DND-41 (cell line): ENCODE measurements around the gene RTRAF.
A peak's percentile ranks its signal among the peaks of the same experiment; 100 is the strongest.

Experiments used
- ATAC-seq: fragments of 200-7000 bp; cut with Tn5 transposase; 3 replicates; pipeline ENCODE4 v1.9.1; 2021; ENCODE audit warnings: low read depth; ENCODE audit not compliant: insufficient read depth
- DNase-seq: peaks from one replicate; pipeline ENCODE4 v3.0.0-alpha.2; 2020
- H2AFZ ChIP-seq: 2 replicates; pipeline ENCODE4 v1.6.0; 2012; ENCODE audit warnings: low read depth, low read length
- H3K27ac ChIP-seq: 2 replicates; pipeline ENCODE4 v1.5.1; 2012; ENCODE audit warnings: low read length, inconsistent platforms
- H3K27me3 ChIP-seq: fragments of 200-600 bp; sonication (generic); 2 replicates; pipeline ENCODE4 v1.6.0; 2012; ENCODE audit warnings: low read length, mild to moderate bottlenecking, inconsistent platforms; ENCODE audit not compliant: insufficient read depth, poor library complexity
- H3K36me3 ChIP-seq: 2 replicates; pipeline ENCODE4 v1.5.1; 2012; ENCODE audit warnings: low read length, inconsistent platforms; ENCODE audit not compliant: insufficient read depth
- H3K4me1 ChIP-seq: 2 replicates; pipeline ENCODE4 v1.5.1; 2012; ENCODE audit warnings: mild to moderate bottlenecking, low read length; ENCODE audit not compliant: insufficient read depth
- H3K4me2 ChIP-seq: 2 replicates; pipeline ENCODE4 v1.6.0; 2012; ENCODE audit warnings: mild to moderate bottlenecking, moderate library complexity, low read length, inconsistent platforms; ENCODE audit not compliant: insufficient read depth
- H3K4me3 ChIP-seq, 2 experiments: fragments of 200-600 bp in 1 of 2; shearing (Covaris generic) in 1 of 2; 2 replicates each; pipeline ENCODE4 v1.5.1; 2012 to 2016; ENCODE audit warnings: inconsistent platforms in 2 of 2, low read length in 2 of 2, mild to moderate bottlenecking in 2 of 2, low read depth in 1 of 2, moderate library complexity in 1 of 2
- H3K79me2 ChIP-seq: 2 replicates; pipeline ENCODE4 v1.6.0; 2012; ENCODE audit warnings: low read length, inconsistent platforms; ENCODE audit not compliant: insufficient read depth
- H3K9ac ChIP-seq: 2 replicates; pipeline ENCODE4 v1.6.0; 2012; ENCODE audit warnings: low read depth, mild to moderate bottlenecking, inconsistent platforms, low read length, moderate library complexity
- H3K9me3 ChIP-seq: 2 replicates; pipeline ENCODE4 v1.5.1; 2012; ENCODE audit warnings: low read length, moderate library complexity, mild to moderate bottlenecking, inconsistent platforms; ENCODE audit not compliant: insufficient read depth, severe bottlenecking
- H4K20me1 ChIP-seq: 2 replicates; pipeline ENCODE4 v1.6.0; 2012; ENCODE audit warnings: low read length; ENCODE audit not compliant: insufficient read depth
- CTCF ChIP-seq: IDR thresholded peaks from 2 replicates; pipeline ENCODE4 v1.5.1; 2012; ENCODE audit warnings: borderline replicate concordance, low read length, moderate library complexity, mild to moderate bottlenecking; ENCODE audit not compliant: poor library complexity, severe bottlenecking; ENCODE audit errors: extremely low read depth
- EZH2 ChIP-seq: IDR thresholded peaks from 3 replicates; pipeline ENCODE4 v1.6.1; 2012; ENCODE audit warnings: borderline replicate concordance, low read depth, mild to moderate bottlenecking, moderate library complexity, low read length, inconsistent platforms; ENCODE audit not compliant: severe bottlenecking

Gene RTRAF

GRCh38 chr14:52018252-52018651, 28.9 kb downstream of the RTRAF start:
- ATAC-seq, result peak; percentile 36; the same call in 1 of the 3 replicates
- H2AFZ ChIP-seq, result no peak overlapping the region
- no peaks in the 10 kb centered on the region for H4K20me1 ChIP-seq
- H3K4me2 ChIP-seq, result no peak overlapping the region
- no peaks in the 10 kb centered on the region for H3K27me3 ChIP-seq
- TF ChIP-seq CTCF (no peak), EZH2 (no peak)
- peak overlapping the region; percentile 99 for H3K27ac ChIP-seq
- H3K9ac ChIP-seq, result no peak overlapping the region
- H3K9me3 ChIP-seq, result no peaks in the 10 kb centered on the region
- no peak overlapping the region for H3K4me3 ChIP-seq
- H3K36me3 ChIP-seq, result peaks cover 8% of the 10 kb centered on the region
- 0 out of 2 replicates have a peak, but pooled peaks cover 3% of the 10 kb centered on the region for H3K79me2 ChIP-seq
- DNase-seq, result peak; percentile 41
- H3K4me1 ChIP-seq, result peaks cover 91% of the 10 kb centered on the region

GRCh38 chr14:52018970-52019369, 29.6 kb downstream of the RTRAF start:
- Histone ChIP-seq H3K4me3 (no peak overlapping the region), H3K79me2 (0 out of 2 replicates have a peak, but pooled peaks cover 3% of the 10 kb centered on the region), H3K27ac (peak overlapping the region; percentile 99), H3K9ac (peak overlapping the region; percentile 22; the same call in 1 of the 2 replicates), H3K27me3 (no peaks in the 10 kb centered on the region), H3K36me3 (peaks cover 8% of the 10 kb centered on the region), H3K4me2 (0 out of 2 replicates have a peak overlapping the region, but pooled peaks have one; percentile 2), H2AFZ (no peak overlapping the region), H4K20me1 (no peaks in the 10 kb centered on the region), H3K9me3 (no peaks in the 10 kb centered on the region), H3K4me1 (peaks cover 86% of the 10 kb centered on the region)
- DNase-seq, result no peak
- ATAC-seq, result no peak
- TF ChIP-seq CTCF, result no peak
- TF ChIP-seq EZH2, result no peak

GRCh38 chr14:52020161-52020714, 30.9 kb downstream of the RTRAF start:
- DNase-seq (no peak), ATAC-seq (no peak)
- Histone ChIP-seq H4K20me1 (no peaks in the 10 kb centered on the region), H3K36me3 (peaks cover 7% of the 10 kb centered on the region), H3K4me1 (peaks cover 74% of the 10 kb centered on the region), H3K27me3 (no peaks in the 10 kb centered on the region), H3K4me2 (peak overlapping the region; percentile 56), H3K79me2 (0 out of 2 replicates have a peak, but pooled peaks cover 3% of the 10 kb centered on the region), H2AFZ (peak overlapping the region; percentile 73), H3K4me3 (peak overlapping the region in 1 of 2 experiments; percentile 39; a peak in 2 of 4 replicates), H3K9me3 (peaks cover 4% of the 10 kb centered on the region), H3K27ac (peak overlapping the region; percentile 99), H3K9ac (peak overlapping the region; percentile 57)
- TF ChIP-seq EZH2 (no peak), CTCF (no peak)
